ENCODE measurements around the gene TRMT11.
"Not testable (repeated sequence)": the region's sequence is repeated elsewhere in the genome, so short reads cannot be mapped to it uniquely, and the experiment has no call there.

TRMT11 gene

DNA sequence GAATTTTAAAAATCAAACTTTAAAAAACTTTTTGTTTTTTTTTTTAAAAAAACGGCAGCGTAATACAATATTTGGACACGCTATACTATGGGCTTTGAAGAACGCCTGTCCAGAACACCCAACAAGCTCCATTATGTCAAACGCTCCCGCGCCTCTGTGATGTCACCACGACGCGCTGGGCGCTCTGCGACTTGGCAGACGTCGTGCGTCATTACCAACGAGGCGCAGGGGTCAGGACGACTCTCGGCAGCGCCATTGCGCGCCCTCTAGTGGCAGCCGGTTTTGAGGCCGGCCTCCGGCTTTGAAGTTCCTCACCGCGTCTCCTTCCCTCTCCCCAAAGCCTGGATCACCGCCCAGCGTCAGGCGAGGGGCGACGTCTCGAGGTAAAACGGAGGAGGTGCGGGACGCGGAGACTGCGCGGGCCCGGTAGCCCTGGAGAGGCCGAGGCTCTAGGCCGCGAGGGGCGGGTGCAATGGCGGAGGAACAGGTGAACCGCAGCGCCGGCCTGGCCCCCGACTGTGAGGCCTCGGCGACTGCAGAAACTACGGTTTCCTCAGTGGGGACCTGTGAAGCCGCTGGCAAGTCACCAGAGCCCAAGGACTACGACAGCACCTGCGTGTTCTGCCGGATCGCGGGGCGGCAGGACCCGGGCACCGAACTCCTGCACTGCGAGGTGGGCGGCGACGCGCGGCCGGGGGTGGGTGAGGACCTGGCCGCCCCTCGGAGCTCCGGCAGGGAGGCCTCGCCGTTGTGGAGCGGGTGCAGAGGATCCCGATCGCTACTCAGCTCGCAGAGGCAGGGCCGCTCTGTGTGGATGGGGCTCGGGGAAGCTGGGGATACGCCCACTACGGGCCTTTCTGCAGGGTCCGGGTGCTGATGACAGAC, 29.6 kb upstream of the TRMT11 start, which contains the start of gene HINT3:
TSS of gene HINT3 (plus strand) at position 265 of the 885 bp plus-strand sequence. CDS start at position 473, 208 bp downstream.
- peak; percentile 99 for DNase-seq

DNA sequence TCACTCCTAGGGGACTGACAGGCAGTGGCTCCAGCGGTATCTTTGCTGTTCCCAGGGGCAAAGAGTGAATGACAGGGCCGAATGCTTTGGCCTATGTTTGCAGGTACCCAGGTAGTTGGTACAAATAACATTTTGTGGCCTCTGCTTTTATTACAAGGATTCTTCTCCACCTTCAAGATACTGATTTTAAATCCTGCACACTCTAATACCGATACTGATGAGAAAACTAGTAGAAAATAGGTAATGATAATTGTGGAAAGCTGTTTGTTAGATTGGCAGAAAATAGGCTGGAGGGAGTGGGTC, 29.0 kb upstream of the TRMT11 start:
- no peak for DNase-seq

DNA sequence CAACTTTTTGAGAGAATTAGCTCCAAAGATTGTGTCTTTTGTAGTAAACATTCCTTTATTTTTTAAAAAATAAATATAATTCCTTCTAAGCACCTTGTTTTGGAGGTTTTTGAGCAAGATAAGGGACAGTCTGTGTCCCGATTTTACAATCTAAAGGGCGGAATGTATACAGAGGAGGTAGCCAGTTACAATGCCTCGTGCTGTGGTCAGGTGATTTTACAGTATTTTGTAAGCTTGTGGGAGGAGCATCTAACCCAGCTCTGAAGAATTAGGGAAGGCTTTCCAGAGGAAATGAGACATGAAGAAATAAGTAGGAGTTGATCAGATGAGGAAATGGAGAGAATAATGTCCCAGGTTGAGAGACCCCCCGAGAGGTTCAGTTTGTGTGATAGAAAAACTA, 28.5 kb upstream of the TRMT11 start:
- no peak for DNase-seq

DNA sequence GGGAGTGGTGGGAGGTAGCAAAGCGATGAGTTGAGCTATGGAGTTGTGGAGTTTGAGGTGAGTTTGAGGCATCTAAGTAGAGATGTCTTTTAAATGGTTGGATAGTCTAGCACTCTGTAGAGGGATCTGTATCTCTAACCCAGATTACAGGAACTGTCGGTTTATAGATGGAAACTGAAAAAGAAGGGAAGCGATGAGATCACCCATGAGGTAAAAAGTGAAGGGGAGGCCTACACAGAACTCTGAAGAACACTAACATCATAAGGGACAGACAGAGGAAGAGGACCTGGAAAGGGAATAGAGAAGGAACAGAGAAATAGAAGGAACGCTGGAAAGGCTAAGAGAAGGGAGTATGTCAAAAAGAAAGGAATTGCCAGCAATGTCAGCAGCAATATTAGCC, 27.3 kb upstream of the TRMT11 start:
- no peak for DNase-seq

DNA sequence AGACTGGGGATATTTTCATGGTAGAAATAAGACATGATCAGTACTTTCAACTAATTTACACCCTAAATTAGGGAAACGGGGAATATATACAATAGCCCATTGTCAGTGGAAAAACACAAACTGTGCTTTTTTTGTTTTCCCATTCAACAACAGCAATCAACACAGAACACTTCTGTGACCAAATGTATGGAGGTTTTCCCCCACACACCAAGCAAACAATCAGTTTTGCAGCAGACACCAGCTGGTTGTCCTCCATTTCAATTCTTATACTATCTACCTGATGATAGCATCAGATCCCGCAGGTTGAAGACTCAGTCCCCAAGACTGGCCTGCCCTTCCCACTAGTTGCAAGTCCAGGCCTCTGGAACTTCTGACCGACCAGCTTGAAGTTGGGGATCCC, 25.2 kb upstream of the TRMT11 start:
- DNase-seq, result no peak

DNA sequence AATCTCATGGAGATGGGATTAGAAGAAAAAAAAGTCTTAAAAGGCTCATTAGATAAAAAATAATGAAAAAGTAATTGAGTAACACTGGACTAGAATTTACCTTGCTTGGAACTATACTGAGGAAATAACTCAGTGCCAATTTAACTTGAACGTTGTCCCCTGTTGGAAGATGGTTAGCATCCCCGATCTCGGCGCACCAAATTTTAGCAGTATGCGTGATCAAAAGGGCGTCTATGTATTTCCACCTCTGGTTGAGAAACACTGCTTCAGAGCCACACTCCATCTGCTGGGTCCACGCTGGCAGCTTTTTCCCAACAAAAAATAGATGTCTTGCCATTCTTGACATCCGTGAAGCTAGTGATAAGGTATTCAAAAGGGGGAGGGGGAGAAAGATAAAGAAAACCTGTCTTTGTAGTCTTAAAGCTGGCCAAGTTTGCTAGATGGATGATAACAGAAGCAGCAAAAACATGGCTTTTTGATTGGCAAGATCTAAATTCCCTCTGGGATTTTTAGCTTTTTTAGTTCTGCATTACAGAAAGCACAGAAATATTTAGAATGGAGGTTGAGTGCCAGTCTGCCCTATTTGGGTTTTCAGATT, 23.3 kb upstream of the TRMT11 start:
- no peak for DNase-seq

DNA sequence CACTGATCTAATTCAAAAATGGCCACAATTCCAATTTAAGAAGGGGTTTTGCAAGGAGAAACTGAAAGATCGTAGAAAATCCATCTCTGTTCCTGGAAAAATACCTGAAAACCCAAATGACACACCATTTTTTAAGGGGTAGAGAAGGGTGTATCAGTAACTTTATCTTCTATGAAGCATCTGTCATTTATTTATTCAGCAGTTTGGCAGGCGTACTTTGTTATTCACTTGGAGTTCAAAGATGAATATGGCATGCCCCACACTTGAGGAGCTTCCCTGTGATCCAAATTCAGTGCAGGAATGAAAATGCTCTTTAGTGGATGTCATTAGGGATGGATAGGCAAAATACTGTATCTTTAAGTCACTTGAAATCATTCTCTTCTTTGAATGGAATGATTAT, 22.5 kb upstream of the TRMT11 start:
- peak in 1 of 2 experiments; percentile 19 for DNase-seq

GRCh38 chr6:125966569-125966968, 19.8 kb upstream of the TRMT11 start:
- peak in 1 of 2 experiments; percentile 6 for DNase-seq

- DNase-seq, result no peak
These were observed 17.8 kb upstream of the TRMT11 start for GRCh38 chr6:125968493-125968892.

DNA sequence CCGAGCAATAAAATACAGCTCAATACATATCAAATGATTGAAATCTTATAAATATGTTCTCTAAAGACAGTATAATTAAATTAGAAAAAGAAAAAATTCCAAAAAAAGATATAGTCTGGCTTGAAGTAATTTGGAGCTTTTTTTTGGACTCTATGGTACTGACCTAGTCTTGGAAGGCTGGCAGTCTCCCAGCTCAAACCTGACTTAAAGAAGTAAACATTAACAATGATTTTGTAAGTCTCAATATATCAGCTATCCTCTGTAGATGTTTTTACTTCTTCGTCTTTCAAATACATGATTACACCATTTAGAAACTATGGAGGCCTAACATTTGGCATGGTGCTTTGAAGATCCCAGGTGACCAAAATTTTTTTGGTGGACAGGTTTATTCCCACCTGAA, 15.6 kb upstream of the TRMT11 start:
- DNase-seq, result no peak

DNA sequence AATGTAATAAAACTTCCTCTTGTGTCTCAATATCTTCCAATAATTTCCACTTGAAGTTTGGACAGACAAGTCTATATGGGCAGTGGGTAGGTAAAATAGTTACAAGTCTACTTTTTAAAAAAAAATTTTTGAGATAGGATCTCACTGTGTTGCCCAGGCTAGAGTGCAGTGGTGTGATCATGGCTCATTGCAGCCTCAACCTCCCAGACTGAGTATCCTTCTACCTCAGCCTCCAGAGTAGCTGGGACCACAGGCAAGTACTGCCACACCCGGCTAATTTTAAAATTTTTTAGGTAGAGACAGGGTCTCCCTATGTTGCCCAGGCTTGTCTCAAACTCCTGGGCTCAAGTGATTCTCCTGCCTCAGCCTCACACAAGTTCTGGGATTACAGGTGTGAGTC, 13.9 kb upstream of the TRMT11 start:
- DNase-seq, result not testable (repeated sequence)

DNA sequence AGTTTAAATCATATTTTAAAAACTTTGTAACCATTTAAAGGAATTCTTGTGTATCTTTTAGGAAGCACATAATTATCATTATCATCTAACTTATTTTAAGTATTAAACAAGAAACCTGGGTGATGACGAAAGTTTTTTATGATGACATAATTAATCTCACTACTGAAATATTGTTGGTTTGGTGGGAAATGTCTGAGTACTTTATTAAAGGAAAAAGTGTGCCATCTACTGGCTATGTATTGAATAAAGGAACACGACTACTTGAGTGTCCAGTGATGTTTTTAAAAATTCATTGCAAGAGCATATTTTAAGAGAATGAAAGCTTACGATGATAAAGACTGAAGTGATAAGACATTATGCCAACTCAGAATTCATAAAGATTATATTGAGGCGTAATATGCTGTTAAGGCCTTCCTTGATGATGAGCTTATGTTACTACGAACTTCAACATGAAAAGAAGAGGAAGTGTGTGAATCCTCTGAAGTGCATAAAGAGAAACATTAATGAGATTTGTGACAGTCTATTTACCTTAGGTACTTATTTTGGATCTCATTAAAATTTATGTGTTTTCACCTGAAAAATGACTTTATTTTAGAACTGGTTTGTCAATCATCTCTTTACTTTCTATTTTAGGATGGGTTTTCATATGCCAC, 12.0 kb upstream of the TRMT11 start:
- DNase-seq, result peak; percentile 44 to 72

GRCh38 chr6:125979101-125979500, 7.2 kb upstream of the TRMT11 start:
- no peak for DNase-seq

- DNase-seq, result no peak
These were observed 4.7 kb upstream of the TRMT11 start for GRCh38 chr6:125981571-125982185.

DNA sequence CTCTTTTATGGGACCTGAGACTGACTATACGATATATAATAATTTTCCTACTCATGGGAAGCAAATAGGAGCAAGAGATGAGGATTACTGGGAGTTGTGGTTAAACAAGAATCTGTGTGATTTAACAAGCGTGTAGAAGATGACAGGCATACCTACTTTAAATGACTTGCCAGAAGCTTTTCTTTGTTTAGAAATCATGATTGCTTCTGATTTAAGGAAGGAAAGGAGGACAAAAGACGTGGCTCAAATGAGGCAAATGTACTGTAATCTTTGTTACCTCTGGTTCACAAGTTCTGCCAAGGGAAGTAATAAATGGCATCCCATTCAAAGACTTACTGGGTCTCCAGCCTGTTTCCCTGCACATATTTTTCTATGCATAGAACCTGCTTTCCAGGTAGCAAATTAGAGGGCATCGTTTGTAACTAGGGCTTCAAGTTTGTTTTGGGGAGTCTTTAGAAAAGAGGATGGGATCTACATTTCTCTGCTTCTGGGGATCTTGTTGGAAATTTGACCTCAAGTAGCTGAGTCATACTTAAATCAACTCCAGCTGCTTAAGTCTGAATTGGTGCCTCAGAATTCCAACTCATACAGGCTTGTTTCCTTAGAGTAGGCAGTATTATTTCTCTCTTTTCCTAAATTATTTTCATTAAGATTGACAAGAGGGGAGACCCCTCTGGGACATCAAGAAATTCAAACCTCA, 2.9 kb upstream of the TRMT11 start:
- peak in 1 of 2 experiments; percentile 24 for DNase-seq

DNA sequence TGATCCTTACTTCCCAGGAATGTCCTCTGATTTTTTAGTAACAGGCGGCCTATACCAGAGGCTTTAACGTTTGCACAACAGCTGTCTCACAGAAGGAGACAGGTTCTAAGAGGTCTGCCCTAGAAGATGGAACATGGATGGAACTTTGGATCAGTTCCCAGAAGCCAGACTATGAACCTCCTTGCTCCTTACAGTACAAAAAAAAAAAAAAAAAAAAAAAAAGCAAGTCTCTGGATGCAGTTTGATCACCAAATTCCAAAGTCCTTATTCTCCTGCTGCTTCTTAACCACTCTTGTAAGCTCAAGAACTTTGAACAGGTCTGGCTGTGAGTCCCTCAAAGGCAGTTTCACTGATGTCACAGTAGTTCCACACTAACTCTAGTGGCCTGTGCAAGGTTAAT, 2.0 kb upstream of the TRMT11 start:
- DNase-seq, result peak in 1 of 2 experiments; percentile 21

GRCh38 chr6:125985522-125985921, 818 bp upstream of the TRMT11 start:
- no peak for DNase-seq

DNA sequence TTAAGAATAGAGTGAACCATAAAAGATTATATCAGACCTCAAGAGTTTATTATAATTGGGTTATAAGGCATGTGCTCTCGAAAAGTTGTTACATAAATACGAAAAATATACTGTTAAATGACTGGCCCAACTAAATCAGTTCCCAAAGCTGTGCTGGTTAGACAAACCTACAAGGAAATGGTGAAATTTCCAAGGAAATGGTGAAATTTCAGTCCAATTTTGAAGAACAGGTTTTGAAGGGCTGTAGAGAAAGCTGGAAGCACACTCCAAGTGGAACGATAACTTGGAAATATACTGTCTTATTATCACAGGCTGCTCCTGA, 400 bp upstream of the TRMT11 start:
- DNase-seq, result no peak

DNA sequence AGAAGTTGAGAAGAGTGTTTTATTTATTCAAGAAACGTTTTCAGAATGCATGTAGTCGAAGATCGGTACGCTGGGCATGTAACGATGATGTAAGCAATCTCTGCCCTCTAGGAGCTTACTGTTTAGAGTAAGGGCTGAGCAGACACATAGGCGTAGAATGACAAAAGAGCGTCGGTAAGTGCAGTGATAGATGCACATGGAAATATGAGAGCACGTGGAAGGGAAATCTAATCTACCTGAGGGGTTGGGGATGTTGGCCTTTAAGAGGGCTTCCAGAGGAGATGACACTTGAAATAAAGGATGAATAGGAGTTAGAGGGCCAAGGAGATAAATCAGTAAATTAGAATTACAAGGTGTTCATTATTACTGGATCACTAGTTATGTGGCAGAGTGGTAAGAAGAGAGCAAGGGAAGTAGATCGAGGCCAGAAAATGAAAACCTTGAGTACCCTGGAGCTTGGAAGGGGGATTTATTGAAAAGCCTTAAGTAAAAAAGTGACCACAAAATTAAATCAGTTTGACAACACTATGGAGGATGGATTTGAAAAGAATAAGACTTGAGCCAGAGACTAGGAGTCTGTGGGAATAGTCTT, 782 bp downstream of the TRMT11 start:
- DNase-seq, result peak; percentile 64 to 65

- no peak for DNase-seq
These were observed 1.9 kb downstream of the TRMT11 start for GRCh38 chr6:125988280-125988679.

DNA sequence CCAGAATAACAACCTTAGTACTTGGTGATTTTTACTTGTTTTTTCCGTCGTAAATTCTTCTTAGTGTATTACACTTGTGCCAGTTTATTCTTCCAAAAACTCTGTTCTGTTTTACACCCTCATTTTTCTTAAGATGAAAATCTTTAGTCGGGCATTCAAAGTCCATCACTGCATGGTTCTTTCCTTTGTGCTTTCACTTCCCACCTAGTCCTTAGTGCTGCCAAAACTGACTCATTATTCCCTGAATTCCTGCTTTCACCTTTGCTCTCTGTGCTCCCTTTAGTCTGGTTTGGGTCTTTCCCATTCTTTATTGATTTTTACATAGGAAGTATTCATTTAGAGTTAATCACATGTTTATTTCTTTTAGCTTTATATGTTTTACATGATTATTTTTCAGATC, 3.3 kb downstream of the TRMT11 start:
- DNase-seq, result no peak

DNA sequence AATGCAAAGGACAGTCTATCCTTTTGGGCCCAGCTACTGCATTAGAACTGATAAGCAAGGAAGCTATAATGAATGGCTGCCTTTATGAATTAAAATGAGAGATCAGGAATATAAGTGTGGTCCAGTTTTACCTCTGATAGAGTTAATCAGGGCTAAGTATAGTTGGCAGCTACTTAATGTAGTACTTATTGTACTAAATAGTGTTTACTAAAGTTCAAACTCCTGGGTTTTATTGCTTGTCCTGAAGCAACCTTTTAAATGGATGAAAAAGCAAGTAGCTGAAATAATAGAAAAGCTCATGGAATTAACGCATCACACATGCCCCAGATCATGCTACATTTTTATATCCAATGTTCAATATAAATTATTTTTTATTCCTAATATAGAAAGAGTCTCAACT, 5.3 kb downstream of the TRMT11 start:
- DNase-seq, result no peak

Data from NCI-H524 (cell line).